HG03159 (cell line): ENCODE data around the gene ZNF438.
"Not testable (repeated sequence)": the region's sequence is repeated elsewhere in the genome, so short reads cannot be mapped to it uniquely, and the experiment has no call there.

ENCODE experiments used
- ATAC-seq: cut with Tn5 transposase; IDR thresholded peaks from one replicate; pipeline ENCODE4 v1.9.1; 2021; ENCODE audit warnings: mild to moderate bottlenecking, moderate library complexity; ENCODE audit not compliant: unreplicated experiment

Gene ZNF438

DNA sequence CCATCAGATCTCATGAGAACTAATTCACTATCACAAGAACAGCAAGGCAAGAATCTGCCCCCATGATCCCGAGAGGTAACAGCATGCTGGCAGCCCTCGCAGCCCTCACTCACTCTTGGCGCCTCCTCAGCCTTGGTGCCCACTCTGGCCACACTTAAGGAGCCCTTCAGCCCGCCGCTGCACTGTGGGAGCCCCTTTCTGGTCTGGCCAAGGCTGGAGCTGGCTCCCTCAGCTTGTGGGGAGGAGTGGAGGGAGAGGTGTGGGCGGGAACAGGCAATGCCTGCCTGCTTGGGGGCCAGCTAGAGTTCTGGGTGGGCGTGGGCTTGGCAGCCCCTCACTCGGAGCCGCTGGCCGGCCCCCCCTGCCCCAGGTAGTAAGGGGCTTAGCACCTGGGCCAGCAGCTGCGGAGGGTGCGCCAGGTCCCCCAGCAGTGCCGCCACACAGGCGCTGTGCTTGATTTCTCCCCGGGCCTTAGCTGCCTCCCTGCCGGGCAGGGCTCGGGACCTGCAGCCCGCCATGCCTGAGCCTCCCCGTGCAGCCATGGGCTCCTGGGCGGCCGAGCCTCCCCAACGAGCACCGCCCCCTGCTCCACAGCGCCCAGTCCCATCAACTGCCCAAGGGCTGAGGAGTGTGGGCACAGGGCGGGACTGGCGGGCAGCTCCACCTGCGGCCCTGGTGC is 24.0 kb upstream of the ZNF438 start:
- no peak for ATAC-seq

DNA sequence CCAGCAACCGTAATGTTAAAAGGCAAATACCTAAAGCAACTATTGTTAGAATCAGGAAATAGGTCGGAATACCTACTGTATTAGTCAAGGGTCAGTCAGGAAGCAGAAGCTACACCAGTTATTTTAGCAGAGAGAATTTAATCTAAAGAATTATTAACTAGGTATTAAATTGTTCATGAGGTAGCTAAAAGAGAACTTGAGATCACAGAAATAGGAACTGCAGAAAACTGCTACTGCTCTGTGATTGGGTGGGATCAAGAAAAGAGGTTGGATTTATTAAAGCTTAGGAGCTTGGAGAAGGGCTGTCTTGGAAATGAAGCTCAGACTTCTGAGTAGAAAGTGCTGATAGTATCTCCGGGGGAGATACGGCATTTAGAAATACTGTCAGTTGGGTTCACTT is 20.0 kb upstream of the ZNF438 start:
- ATAC-seq, result no peak

DNA sequence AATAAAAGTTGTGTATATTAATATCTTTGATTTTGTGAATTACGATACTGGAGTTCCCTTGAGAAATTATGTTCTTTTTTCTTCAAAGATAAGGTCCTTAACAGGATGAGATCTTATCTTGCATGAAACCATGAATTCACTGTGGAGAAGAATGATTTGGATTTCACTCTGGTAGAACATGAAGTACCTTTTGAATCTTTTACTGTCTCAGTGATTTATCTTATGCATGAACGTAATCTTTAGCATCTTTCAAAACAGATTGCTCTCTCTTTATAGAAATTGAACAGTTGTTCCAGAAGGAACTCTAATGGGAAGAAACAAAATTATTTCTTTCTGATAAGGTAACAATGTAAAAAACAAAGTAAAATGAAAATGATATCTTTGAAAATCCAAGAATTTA is 11.0 kb upstream of the ZNF438 start:
- no peak for ATAC-seq

DNA sequence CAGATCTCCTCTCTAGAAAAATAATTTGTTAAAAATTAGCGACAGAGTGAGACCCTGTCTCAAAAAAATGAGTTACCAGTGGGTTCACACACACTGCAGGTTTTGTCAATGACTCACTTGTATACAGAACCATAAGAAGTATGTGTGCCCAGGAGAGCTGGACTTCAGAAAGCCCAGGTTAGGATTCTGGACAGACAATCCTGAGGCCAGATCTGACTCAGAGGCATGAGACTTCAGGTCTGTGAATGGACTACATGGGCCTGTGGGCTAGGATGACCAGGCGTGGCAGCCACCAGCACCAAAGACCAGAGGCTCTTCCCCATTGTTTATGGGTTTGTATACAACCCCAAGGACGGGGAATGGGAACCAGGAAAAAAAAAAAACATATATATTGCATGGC is 9.3 kb upstream of the ZNF438 start:
- no peak for ATAC-seq

DNA sequence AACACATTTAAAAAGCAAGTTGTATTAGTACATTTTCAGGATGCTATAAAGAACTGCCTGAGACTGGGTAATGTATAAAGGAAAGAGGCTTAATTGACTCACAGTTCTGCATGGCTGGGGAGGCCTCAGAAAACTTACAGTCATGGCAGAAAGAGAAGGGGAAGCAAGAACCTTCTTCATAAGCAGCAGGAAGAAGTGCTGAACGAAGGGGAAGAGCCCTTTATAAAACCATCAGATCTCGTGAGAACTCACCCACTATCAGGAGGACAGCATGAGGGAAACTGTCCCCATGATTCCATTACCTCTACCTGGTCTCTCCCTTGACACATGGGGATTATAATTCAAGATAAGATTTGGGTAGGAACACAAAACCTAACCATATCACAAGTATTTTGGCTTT is 7.3 kb upstream of the ZNF438 start:
- not testable (repeated sequence) for ATAC-seq

DNA sequence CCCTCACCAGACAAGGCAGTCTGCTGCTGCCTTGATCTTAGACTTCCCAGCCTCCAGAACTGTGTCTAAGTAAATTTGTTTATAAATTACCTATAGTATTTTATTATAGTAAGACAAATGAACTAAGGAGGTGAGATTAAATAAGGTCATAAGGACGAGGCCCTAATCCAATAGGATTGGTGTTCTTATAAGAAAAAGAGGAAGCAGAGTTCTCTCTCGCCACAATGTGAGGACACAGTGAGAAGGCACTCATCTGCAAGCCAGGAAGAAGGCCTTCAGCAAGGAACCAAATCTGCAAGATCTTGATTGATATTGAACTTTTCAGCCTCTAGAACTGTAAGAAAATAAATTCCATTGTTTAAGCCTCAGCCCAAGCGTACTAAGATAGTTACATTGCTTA is 6.1 kb upstream of the ZNF438 start:
- no peak for ATAC-seq

DNA sequence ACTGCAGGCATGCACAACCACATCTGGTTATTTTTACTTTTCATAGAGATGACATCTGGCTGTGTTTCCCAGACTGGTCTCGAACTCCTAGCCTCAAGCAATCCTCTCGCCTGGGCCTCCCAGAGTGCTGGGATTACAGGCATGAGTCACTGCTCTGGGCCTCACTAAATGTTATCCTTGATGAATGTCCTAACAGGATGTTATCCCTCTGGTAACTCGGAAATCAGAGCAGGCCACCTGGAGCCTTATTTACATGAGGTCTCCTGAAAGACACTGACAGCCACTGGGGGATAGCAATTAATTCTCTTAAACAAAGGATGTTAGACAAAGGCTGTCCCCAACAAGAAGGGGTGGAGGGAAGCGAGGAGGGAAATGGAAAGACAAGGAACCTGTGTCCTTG is 4.5 kb upstream of the ZNF438 start:
- no peak for ATAC-seq

DNA sequence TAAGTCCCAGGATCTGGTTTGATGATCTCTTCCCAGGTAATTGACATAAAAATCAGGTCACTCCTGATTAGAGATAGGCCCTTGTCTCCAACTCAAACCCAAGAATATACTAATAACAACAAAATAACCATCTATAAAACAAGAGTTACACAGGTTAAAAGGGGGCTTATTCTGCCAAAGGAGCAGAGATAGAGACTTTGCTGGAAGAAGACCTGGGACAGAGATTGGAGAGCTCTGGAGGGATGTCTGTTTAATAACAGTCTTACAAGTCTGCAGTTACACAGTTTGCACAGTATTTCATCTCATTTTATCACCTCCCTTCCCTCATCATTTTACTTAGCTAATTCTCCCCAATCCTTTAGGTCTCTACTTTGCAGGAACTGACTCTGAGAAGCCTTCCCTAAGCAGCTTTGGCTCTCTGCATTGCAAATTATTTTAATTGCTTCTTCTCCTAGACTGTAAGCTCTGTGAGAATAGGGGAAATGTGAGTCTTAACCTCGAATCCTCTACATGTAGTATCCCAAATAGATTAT is 3.7 kb upstream of the ZNF438 start:
- no peak for ATAC-seq

DNA sequence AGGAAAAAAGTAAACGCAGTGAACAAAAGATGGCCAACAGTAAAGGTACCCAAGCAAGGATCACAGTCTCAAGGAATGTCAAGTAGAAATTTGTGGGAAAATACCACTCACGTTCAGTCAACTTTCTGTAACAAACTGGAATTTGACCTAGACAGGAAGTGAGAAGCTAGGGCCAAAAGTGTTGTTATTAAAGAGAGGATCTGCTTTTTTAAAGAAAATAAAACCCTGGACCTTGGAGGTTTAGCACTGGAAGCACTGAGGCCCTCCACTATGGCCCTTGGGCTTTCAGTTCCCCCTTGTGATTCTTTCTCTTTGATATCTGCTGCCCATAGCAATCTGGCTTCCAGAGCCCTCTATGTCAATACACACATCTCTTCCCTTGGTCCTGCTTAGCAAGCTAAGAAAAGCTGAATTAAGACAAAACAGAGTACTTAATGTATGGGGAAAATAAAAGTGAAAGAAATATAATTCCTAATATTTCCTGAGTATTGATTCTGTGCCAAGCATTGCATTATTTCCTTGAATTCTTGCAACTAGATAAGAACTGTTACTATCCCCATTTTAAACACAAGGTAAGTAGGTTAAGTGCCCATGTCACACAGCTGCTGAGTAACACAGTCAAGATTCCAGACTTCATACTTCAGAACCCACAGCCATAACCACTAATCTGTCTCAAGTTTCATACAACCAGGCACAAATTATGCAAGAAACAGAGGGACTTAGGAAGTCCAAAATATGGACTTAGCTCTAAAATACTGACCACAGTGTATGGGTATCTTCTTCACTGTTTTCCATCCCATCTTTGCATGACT is 2.6 kb upstream of the ZNF438 start:
- ATAC-seq, result no peak

DNA sequence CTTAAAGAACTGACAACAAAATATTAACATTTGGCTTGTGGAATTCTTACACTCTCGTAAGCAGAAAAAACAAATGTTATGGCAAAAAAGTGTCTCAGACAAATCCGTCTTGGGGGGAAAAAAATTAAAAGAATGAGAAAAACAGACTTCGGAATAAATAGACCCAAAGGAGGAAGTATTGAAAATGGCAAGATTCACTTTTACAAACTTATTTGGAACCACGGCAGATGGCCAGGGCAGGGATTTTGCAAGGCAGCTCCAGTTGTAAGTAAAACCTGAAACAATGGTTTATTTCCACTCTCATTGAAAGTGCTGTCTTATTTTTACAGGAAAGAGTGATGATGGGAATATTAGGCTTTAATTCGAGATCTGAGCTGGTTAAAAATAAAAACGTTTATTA is 1.5 kb upstream of the ZNF438 start:
- no peak for ATAC-seq

DNA sequence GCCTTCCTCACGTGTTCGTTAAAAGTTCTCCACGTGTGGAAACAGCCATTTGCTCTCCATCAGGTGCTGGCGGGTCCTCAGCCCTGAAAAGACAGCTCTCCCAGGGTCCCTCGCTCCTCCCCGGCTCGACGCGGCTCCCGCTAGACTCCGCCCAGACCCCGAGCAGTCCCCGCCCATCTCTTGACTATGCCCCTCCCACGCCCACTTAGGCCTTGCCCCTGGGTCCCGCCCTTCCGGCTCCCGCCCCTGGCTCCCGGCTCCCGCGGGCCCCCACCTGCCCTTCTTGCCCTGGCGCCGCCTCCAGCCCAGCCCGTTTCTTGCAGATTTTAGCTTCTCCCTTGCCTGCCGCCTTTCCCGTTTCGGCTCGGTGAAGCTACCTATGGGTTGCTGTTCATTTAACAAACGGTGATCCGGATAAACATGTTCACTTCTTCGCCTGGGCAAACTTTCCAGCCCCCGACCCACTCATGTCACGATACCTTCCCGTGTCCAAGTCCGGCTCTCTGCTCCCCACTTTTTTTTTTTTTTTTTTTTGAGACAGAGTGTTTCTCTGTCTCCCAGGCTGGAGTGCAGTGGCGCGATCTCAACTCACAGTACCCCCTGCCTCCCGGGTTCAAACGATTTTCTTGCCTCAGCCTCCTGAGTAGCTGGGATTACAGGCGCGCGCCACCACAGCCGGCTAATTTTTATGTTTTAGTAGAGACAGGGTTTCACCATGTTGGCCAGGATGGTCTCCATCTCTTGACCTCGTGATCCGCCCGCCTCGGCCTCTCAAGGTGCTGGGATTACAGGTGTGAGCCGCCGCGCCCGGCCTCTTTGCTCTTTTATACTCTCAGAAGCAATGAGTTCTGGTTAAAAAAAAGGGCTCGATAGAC is 830 bp upstream of the ZNF438 start:
- ATAC-seq, result peak; percentile 84

DNA sequence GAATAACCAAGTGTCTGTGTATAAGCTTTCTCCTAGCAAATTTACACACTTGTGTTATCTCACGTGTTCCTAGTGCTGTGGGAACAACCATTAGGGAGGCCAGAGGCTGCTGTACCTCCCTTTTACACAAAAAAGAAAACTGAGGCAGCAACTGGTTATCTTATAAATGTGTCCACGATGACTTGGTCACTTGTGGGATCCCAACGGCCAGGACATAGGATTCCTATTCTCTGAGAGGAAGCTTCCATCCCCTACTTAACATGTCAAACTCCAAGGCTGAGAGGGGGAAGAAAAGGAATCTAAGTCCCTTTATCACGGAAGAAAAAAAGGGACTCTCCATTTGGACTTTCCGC is 484 bp downstream of the ZNF438 start:
- no peak for ATAC-seq

DNA sequence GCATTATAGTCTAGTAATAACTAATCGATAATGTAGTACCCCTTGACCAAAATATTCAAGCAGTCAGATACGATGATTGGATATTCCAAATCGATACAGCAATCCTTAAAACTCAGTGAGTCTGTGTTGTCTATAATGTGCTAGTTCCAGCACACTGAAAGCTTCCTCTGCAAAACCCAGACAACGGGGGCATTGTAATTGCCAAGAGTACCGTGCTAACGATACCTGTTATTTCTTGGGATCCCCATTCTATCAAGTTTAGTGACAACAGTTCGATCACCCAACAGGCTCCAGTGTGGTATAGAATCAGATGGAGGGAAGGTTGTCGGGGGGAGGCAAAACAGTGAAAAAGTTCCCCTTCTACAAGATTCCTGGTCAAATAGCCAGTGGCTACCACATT is 865 bp downstream of the ZNF438 start:
- no peak for ATAC-seq

DNA sequence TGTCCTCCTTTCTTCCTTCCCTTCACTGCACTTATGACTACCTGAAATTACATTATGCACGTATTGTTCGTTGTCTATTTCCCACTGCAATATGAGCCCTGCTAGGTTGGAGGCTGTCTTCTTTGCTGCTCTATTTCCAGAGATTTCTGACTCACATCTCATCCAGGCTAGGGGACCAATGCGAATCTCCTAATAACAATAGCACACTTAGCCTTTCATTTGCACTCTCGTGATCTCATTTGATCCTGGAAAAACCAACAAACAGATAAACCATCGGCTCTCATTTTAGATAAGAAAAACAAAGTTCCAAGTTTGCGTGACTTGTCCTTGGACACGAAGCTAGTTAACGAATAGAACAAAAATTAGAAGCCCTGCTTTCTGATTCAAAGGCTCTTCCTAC is 1.4 kb downstream of the ZNF438 start:
- no peak for ATAC-seq

DNA sequence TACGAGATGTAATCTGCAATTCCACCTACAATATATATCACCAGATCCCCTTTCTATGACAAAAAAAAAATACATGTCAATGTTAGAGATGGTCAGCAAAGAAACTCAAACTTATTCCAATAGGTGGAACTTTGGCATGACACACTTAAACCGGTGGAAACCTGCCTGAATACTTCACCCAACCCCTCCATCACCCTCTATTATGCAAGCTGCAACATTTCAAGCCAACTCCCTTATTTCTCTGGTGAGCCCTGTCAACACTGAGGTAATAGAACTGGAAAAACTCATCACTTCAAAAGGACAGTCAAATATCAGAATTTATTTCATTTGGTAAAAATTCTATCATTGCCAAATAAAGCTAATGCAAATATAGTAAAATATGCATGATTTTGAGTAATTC is 3.6 kb downstream of the ZNF438 start:
- ATAC-seq, result no peak

DNA sequence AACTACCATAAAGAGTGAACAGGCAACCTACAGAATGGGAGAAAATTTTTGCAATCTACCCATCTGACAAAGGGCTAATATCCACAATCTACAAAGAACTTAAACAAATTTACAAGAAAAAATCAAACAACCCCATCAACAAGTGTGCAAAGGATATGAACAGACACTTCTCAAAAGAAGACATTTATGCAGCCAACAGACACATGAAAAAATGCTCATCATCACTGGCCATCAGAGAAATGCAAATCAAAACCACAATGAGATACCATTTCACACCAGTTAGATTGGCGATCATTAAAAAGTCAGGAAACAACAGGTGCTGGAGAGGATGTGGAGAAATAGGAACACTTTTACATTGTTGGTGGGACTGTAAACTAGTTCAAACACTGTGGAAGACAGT is 5.4 kb downstream of the ZNF438 start:
- not testable (repeated sequence) for ATAC-seq

DNA sequence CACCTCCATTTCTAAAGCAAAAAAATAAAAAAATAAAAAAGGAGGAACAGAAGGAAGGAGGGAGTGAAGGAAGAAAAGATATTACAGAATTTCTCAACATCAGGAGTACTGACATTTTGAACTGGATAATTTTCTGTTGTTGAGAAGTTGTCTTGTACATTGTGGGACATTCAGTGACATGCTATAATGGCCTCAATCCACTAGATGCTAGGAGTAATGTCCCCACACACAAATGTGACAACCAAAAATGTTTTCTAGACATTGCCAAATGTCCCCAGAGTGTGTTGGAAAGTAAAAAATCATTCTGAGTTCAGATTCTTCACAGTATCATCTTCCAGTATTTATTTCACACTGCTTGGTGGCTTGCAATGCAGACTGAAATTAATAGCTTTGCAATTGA is 6.5 kb downstream of the ZNF438 start:
- no peak for ATAC-seq

DNA sequence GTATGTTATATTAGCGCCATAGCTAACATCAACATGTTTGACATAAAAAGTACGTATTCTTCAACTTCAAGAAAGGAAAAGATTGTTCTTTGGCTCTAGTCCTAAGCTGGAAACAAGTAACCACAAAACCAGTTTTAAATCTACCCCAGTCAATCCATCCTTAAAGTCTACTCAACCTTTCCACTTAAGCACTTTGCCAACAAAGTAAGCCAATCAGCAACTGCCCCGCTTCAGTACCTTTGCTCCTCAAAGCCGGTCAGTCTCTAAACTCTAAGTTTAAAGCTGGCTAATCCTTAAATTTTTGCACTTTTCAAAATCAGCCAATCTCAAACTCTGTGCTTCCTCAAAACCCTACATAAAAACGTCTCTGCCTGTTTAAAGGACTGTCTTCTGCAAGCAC is 8.1 kb downstream of the ZNF438 start:
- no peak for ATAC-seq

DNA sequence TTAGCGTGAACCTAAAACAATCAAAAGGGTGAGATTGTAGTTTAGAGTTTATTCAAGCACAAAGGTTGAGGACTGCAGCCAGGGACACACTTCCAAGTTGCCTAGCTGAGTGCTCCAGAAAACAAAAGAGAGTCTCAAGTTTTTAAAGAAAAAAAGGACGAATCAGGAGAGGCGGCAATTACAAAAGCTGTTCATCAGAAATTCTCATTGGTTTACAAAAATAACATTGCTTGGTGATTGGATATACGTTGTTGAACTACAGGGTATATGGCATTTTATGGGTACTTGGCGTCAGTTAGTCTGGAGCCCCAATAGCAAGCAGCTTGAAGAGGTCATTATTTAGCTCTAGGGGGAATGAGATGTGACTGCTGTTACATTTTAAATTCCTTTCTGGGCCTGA is 11.5 kb downstream of the ZNF438 start:
- no peak for ATAC-seq

DNA sequence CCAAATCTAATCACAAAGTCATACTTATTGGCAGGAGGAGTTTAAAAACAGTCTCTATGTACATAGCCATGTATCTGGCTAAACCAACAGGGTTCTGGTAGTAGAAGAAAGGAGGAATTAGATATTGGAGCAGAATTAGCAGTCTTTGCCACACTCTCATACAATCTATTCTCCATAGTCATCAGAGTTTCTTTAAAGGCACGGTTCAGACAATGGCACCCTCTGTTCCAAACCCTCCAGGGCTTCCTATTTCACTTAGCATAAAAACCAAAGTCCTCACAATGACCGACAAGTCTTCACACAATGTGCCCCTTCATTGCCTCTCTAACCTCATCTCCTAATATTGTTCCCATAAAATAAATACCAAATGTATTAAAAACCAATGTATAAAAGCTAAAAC is 12.7 kb downstream of the ZNF438 start:
- no peak for ATAC-seq

DNA sequence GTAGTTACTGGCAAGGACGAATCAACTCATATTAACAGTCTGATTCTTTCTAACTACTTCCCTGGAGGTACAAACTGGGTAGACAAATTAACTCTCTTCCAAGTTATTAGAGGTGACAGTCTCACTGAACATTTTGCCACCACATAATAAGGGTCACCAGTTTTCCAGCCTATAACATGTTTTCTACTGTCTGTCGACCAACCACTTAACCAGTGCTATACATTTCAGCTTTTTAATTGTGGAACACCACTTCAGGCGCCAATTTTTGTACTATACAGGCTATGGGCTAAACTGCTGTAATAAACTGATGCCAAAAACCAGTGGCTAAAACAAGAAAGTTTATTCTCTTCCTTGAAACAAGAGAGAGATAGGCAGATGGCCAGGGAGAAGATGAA is 13.3 kb downstream of the ZNF438 start:
- no peak for ATAC-seq
